K562 treated with DMSO at 1 percent for 4 hours (cell line): ENCODE data around the gene PTPRJ. TPM values are rescaled to one million over a fixed set of nuclear protein-coding genes. Genes with fewer than 3 reads are reported as not detected.

Experiments
- total RNA-seq: library from RNA; unstranded; fragments of 300-600 nt; gene quantifications from 2 replicates; pipeline ENCODE4 v1.2.3, GENCODE V29; 2022; ENCODE audit not compliant: insufficient read depth

The PTPRJ gene
- total RNA-seq: 4.8 and 8.2 TPM in 2 replicates

GRCh38 chr11:47980088-47980906, at the start of gene PTPRJ:
Gene PTPRJ (plus strand): TSS chr11:47980559. CDS start chr11:47980913, 354 bp downstream.

GRCh38 chr11:48216510-48216909, 236.2 kb downstream of the PTPRJ start, which contains the start of gene OR4B1:
Gene OR4B1 (plus strand): TSS chr11:48216810. CDS start chr11:48216810, 0 bp downstream.

Other genes with a start within 250 kb of the PTPRJ start
- gene FNBP4, start 213.2 kb upstream of the PTPRJ start, total RNA-seq: 43.1 and 45.9 TPM in 2 replicates
- 31.6 and 32.5 TPM in 2 replicates for gene NUP160, start 132.2 kb upstream of the PTPRJ start, total RNA-seq
- gene OR4B1, start 236.3 kb downstream of the PTPRJ start, total RNA-seq: not detected in 2 replicates